ENCODE data around the gene FAM163B. TPM values are rescaled to one million over a fixed set of nuclear protein-coding genes. Genes with fewer than 3 reads are reported as not detected.

The FAM163B gene
- polyA plus RNA-seq, 1 of the 3 experiments (the other 2 are of a cell fraction), result 0.05 TPM

DNA sequence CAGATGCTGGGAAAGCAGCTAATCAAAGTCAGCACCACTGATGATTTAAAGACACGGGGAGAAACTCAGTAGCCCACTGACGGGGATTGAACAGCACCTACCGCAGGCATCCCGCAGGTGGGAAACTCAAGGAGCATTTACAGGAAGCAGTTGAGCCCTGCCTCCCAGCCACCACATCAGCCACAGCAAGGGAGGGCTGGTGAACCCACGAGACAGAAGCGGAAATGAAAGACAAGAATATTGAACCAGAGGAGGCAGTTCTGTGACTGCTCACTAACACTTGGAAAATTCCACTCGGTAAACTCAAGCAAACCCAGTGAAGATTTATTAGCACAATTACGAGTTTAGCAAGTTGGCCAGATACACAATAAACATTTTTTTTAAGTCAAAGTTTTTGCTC is 10.6 kb upstream of the FAM163B start:
- H3F3A ChIP-seq (replicated peaks; ENCODE audit: insufficient read depth), result no peaks in the 10 kb centered on the region
- H3K27me3 ChIP-seq (ENCODE audit: insufficient read depth), result peaks cover 21% of the 10 kb centered on the region; the same call in 1 of the 2 replicates
- no peak overlapping the region for H2AFZ ChIP-seq (ENCODE audit: low read depth)
- no peaks in the 10 kb centered on the region for H3K79me2 ChIP-seq (ENCODE audit: insufficient read depth)
- CTCF ChIA-PET, result interaction anchor here (1.3 kb wide), 1 partner anchor 13 kb away, joined by 4 read pairs; no protein-coding TSS in a partner anchor
- no peaks in the 10 kb centered on the region for H3K9me2 ChIP-seq
- no peak overlapping the region for H3K9ac ChIP-seq
- POLR2A ChIA-PET, result interaction anchor here (1.1 kb wide), 1 partner anchor 11 kb away, joined by 3 read pairs; no protein-coding TSS in a partner anchor
- peaks cover 0 to 30% of the 10 kb centered on the region in 2 experiments; a peak in 1 of 4 replicates for H3K4me1 ChIP-seq (ENCODE audit: control insufficient read depth in 1 of 2, insufficient read depth in 2 of 2, low read depth in 1 of 2, low read length in 1 of 2)
- peak overlapping the region in 1 of 2 experiments; percentile 28; a peak in 1 of 4 replicates for H3K27ac ChIP-seq (ENCODE audit: low read depth in 2 of 2, low read length in 1 of 2)
- no peaks in the 10 kb centered on the region for H4K20me1 ChIP-seq (ENCODE audit: insufficient read depth)
- WGBS (ENCODE audit: low lambda C conversion rate), result 55% methylated on average over 8 of the region's 8 CpGs
- no peak overlapping the region for H3K4me2 ChIP-seq
- TF ChIP-seq, protein P1, sequence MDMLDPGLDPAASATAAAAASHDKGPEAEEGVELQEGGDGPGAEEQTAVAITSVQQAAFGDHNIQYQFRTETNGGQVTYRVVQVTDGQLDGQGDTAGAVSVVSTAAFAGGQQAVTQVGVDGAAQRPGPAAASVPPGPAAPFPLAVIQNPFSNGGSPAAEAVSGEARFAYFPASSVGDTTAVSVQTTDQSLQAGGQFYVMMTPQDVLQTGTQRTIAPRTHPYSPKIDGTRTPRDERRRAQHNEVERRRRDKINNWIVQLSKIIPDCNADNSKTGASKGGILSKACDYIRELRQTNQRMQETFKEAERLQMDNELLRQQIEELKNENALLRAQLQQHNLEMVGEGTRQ (IDR thresholded peaks at IDR 0.05; ENCODE audit: borderline replicate concordance, low read depth, low read length), result no peak
- no peak for TF ChIP-seq FOXM1 (IDR thresholded peaks at IDR 0.05; ENCODE audit: low read depth)
- no peak for TF ChIP-seq ELF1 (IDR thresholded peaks at IDR 0.05)
- TF ChIP-seq MAX (IDR thresholded peaks at IDR 0.05; ENCODE audit: low read depth), result no peak
- no peak for TF ChIP-seq NFIC (IDR thresholded peaks at IDR 0.05; ENCODE audit: borderline replicate concordance)
- TF ChIP-seq, protein P2, sequence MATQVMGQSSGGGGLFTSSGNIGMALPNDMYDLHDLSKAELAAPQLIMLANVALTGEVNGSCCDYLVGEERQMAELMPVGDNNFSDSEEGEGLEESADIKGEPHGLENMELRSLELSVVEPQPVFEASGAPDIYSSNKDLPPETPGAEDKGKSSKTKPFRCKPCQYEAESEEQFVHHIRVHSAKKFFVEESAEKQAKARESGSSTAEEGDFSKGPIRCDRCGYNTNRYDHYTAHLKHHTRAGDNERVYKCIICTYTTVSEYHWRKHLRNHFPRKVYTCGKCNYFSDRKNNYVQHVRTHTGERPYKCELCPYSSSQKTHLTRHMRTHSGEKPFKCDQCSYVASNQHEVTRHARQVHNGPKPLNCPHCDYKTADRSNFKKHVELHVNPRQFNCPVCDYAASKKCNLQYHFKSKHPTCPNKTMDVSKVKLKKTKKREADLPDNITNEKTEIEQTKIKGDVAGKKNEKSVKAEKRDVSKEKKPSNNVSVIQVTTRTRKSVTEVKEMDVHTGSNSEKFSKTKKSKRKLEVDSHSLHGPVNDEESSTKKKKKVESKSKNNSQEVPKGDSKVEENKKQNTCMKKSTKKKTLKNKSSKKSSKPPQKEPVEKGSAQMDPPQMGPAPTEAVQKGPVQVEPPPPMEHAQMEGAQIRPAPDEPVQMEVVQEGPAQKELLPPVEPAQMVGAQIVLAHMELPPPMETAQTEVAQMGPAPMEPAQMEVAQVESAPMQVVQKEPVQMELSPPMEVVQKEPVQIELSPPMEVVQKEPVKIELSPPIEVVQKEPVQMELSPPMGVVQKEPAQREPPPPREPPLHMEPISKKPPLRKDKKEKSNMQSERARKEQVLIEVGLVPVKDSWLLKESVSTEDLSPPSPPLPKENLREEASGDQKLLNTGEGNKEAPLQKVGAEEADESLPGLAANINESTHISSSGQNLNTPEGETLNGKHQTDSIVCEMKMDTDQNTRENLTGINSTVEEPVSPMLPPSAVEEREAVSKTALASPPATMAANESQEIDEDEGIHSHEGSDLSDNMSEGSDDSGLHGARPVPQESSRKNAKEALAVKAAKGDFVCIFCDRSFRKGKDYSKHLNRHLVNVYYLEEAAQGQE (IDR thresholded peaks at IDR 0.05; ENCODE audit: low read depth, low read length), result no peak
- TF ChIP-seq, protein P3, sequence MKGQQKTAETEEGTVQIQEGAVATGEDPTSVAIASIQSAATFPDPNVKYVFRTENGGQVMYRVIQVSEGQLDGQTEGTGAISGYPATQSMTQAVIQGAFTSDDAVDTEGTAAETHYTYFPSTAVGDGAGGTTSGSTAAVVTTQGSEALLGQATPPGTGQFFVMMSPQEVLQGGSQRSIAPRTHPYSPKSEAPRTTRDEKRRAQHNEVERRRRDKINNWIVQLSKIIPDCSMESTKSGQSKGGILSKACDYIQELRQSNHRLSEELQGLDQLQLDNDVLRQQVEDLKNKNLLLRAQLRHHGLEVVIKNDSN (IDR thresholded peaks at IDR 0.05; ENCODE audit: borderline replicate concordance, low read depth), result no peak
- no peak for TF ChIP-seq RFX5 (IDR thresholded peaks at IDR 0.05; ENCODE audit: low read length)
- TF ChIP-seq TEAD4 (IDR thresholded peaks at IDR 0.05; ENCODE audit: borderline replicate concordance, insufficient read depth), result no peak
- TF ChIP-seq GATA2 (CRISPR knock-in tag; IDR thresholded peaks at IDR 0.05), result no peak
- TF ChIP-seq SMC3 (IDR thresholded peaks at IDR 0.05; ENCODE audit: low read depth, low read length), result no peak
- TF ChIP-seq RAD21 (IDR thresholded peaks at IDR 0.05; ENCODE audit: low read length), result no peak
- no peak for TF ChIP-seq YY1 (IDR thresholded peaks at IDR 0.05; ENCODE audit: low read depth)
- no peak for TF ChIP-seq SIN3A (IDR thresholded peaks at IDR 0.05; ENCODE audit: borderline replicate concordance, low read depth, low read length)
- no peak for TF ChIP-seq RXRA (IDR thresholded peaks at IDR 0.05; ENCODE audit: borderline replicate concordance, low read depth)
- DNase-seq, result no peak
- no peaks in the 10 kb centered on the region for H3K9me3 ChIP-seq
- no peaks in the 10 kb centered on the region for H3K36me3 ChIP-seq (replicated peaks in 1 of 2; ENCODE audit: control insufficient read depth in 1 of 2, insufficient read depth in 2 of 2, low read length in 1 of 2)
- H3K4me3 ChIP-seq (ENCODE audit: low read depth in 2 of 2, low read length in 1 of 2), result no peak overlapping the region

Measured in SK-N-SH (cell line).